OCI-LY1 (cell line): ENCODE results near the gene CDC34.

ENCODE experiments used
- H2AFZ ChIP-seq: fragments of 200-600 bp; sonication (generic), shearing (Covaris generic); 2 replicates; pipeline ENCODE4 v1.6.0; 2014; ENCODE audit warnings: antibody characterized with exemption, mild to moderate bottlenecking, low read length
- H3F3A ChIP-seq: fragments of 200-600 bp; sonication (generic), shearing (Covaris generic); 2 replicates; pipeline ENCODE4 v1.6.0; 2014; ENCODE audit warnings: mild to moderate bottlenecking, antibody characterized with exemption, low read length, moderate library complexity; ENCODE audit not compliant: insufficient read depth
- H3K27ac ChIP-seq: fragments of 200-600 bp; sonication (generic); 2 replicates; pipeline ENCODE4 v1.5.1; 2014; ENCODE audit warnings: low read length, mixed run types, mild to moderate bottlenecking, low read depth; ENCODE audit not compliant: poor library complexity, severe bottlenecking
- H3K27me3 ChIP-seq: fragments of 200-600 bp; sonication (generic); 2 replicates; pipeline ENCODE4 v1.6.0; 2014; ENCODE audit warnings: antibody characterized with exemption, mild to moderate bottlenecking, low read length, moderate library complexity; ENCODE audit not compliant: insufficient read depth
- H3K36me3 ChIP-seq: fragments of 200-600 bp; sonication (generic); 2 replicates; pipeline ENCODE4 v1.6.1; 2014; ENCODE audit warnings: mild to moderate bottlenecking, antibody characterized with exemption, low read length, moderate library complexity, mixed read lengths; ENCODE audit not compliant: insufficient read depth
- H3K4me1 ChIP-seq: fragments of 200-600 bp; sonication (generic); 2 replicates; pipeline ENCODE4 v1.5.1; 2014; ENCODE audit warnings: mild to moderate bottlenecking, low read length, moderate library complexity; ENCODE audit not compliant: insufficient read depth, severe bottlenecking
- H3K4me2 ChIP-seq: fragments of 200-600 bp; sonication (generic), shearing (Covaris generic); 2 replicates; pipeline ENCODE4 v1.6.1; 2014; ENCODE audit warnings: low read length
- H3K4me3 ChIP-seq: fragments of 200-600 bp; sonication (generic); 2 replicates; pipeline ENCODE4 v1.5.1; 2014; ENCODE audit warnings: low read length, low read depth, mild to moderate bottlenecking, mixed read lengths; ENCODE audit not compliant: poor library complexity, severe bottlenecking
- H3K79me2 ChIP-seq: fragments of 200-600 bp; shearing (Covaris generic); 2 replicates; pipeline ENCODE4 v1.6.1; 2016; ENCODE audit warnings: mixed run types, low read length, mixed read lengths; ENCODE audit not compliant: insufficient read depth
- H3K9ac ChIP-seq: fragments of 200-600 bp; sonication (generic), shearing (Covaris generic); 2 replicates; pipeline ENCODE4 v1.6.1; 2014; ENCODE audit warnings: mild to moderate bottlenecking, low read length, mixed read lengths
- H3K9me2 ChIP-seq: fragments of 200-600 bp; sonication (generic), shearing (Covaris generic); 2 replicates; pipeline ENCODE4 v1.6.1; 2014; ENCODE audit warnings: low read depth, mild to moderate bottlenecking, low read length, mixed read lengths
- H3K9me3 ChIP-seq: fragments of 200-600 bp; shearing (Covaris generic); 2 replicates; pipeline ENCODE4 v1.6.1; 2014; ENCODE audit warnings: low read length, mixed read lengths
- H4K20me1 ChIP-seq: fragments of 200-600 bp; sonication (generic), shearing (Covaris generic); 2 replicates; pipeline ENCODE4 v1.6.0; 2016; ENCODE audit warnings: mild to moderate bottlenecking, low read length; ENCODE audit not compliant: insufficient read depth
- EZH2 ChIP-seq: fragments of 200-600 bp; sonication (generic), shearing (Covaris generic); IDR thresholded peaks from 2 replicates; pipeline ENCODE4 v1.8.0; 2017; ENCODE audit warnings: borderline replicate concordance, mixed run types, mild to moderate bottlenecking, antibody characterized with exemption, low read length, moderate library complexity, mixed read lengths
- TF ChIP-seq, protein P1 (sequence below): fragments of 200-600 bp; sonication (generic), shearing (Covaris generic); IDR thresholded peaks from 2 replicates; pipeline ENCODE4 v1.5.1; 2017; ENCODE audit warnings: mild to moderate bottlenecking, antibody characterized with exemption, low read length, moderate library complexity, mixed read lengths

The CDC34 gene

DNA sequence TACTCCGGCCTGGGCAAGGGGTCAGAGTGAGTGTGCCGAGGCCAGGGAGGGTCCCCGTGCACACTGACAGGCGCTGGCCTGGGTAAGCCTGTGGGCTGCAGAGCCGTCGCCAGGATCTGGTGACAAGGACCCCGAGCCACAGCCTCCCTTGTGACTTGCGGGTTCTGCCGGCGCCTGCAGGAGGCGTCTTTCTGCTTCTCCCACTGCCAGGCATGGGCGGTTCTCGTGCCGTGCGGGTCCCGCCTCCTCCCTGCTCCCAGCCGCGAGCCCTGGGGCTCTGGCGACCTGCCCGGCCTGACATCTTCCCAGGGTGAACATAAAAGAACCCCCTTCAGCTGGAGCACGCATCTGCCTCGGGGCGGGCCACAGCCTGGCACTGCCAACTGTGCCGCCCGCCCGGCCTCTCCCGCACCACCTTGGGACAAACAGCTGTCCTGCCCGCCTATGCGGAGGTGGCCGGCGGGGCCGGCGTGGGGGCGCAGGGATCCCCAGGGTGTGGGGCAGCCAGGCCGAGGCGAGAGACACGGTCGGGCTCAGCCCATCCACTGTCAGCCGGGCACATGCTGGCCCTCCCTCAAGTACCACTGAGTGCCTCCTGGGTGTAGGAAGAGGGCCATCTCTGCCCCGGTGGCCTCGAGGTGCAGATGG is 56.7 kb downstream of the CDC34 start:
- Histone ChIP-seq H2AFZ (no peak overlapping the region), H3K27ac (no peak overlapping the region), H3K9me2 (no peaks in the 10 kb centered on the region), H3K27me3 (peaks cover 4% of the 10 kb centered on the region; the same call in 1 of the 2 replicates), H3K9ac (no peak overlapping the region), H3K9me3 (no peaks in the 10 kb centered on the region), H3K36me3 (peaks cover 4% of the 10 kb centered on the region), H3K79me2 (no peaks in the 10 kb centered on the region), H4K20me1 (no peaks in the 10 kb centered on the region), H3K4me3 (no peak overlapping the region), H3K4me1 (no peaks in the 10 kb centered on the region), H3K4me2 (no peak overlapping the region), H3F3A (no peaks in the 10 kb centered on the region)
- TF ChIP-seq, protein P1, sequence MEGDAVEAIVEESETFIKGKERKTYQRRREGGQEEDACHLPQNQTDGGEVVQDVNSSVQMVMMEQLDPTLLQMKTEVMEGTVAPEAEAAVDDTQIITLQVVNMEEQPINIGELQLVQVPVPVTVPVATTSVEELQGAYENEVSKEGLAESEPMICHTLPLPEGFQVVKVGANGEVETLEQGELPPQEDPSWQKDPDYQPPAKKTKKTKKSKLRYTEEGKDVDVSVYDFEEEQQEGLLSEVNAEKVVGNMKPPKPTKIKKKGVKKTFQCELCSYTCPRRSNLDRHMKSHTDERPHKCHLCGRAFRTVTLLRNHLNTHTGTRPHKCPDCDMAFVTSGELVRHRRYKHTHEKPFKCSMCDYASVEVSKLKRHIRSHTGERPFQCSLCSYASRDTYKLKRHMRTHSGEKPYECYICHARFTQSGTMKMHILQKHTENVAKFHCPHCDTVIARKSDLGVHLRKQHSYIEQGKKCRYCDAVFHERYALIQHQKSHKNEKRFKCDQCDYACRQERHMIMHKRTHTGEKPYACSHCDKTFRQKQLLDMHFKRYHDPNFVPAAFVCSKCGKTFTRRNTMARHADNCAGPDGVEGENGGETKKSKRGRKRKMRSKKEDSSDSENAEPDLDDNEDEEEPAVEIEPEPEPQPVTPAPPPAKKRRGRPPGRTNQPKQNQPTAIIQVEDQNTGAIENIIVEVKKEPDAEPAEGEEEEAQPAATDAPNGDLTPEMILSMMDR = peak; percentile 50
- TF ChIP-seq EZH2 = no peak

DNA sequence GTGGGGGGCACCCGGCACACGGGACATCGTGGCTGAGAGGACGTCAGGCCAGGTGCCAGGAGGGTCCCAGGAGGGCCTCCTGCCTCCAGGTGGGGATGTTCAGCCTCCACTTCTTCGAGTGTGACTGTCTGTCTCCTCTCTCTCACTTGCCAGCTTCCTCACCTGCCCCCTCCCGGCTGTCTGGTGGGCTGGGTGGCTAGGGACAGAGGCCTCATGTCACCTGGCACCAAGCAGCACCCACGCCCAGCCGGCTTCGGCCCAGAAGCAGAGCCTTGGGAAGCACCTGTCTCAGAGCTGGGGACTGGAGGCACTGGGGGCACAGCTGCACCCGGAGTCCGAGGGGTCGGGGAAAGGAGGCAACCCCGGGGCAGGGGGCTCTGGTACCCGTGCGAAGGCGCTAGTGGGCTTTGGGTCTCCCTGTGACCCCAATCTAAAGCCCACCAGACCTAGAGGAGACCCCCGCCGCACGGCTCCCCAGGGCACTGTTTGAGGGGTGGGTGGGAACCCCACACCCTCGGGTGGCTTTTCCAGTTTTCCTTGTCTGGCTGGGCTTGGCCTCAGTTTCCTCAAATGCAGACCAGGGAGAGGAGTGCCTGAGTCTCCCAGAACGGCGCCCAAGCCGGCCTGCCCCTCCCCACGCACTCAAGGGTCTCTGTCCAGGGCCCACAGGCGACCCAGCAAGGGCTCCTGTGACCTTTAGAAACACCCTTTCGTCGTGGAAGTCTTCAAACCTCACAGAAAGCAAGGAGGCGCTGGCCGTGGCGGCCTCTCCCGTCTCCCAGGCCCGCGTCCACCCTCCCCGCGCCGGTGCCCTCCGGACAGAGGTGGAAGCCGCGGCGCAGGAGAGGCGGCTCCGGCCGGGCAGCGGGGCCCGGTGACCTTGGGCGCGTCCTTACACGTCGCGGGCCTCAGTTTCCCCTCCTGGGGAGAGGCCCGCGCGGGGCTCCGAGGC is 57.5 kb downstream of the CDC34 start:
- Histone ChIP-seq H4K20me1 (no peaks in the 10 kb centered on the region), H3K79me2 (no peaks in the 10 kb centered on the region), H3K9ac (no peak overlapping the region), H3K4me1 (no peaks in the 10 kb centered on the region), H3K4me2 (no peak overlapping the region), H3K36me3 (no peaks in the 10 kb centered on the region), H3K9me2 (no peaks in the 10 kb centered on the region), H3K27me3 (peaks cover 4% of the 10 kb centered on the region; the same call in 1 of the 2 replicates), H3F3A (no peaks in the 10 kb centered on the region), H3K27ac (no peak overlapping the region), H3K9me3 (no peaks in the 10 kb centered on the region), H3K4me3 (no peak overlapping the region), H2AFZ (no peak overlapping the region)
- no peak for TF ChIP-seq EZH2
- TF ChIP-seq, protein P1 = no peak; the same call in 1 of the 2 replicates

DNA sequence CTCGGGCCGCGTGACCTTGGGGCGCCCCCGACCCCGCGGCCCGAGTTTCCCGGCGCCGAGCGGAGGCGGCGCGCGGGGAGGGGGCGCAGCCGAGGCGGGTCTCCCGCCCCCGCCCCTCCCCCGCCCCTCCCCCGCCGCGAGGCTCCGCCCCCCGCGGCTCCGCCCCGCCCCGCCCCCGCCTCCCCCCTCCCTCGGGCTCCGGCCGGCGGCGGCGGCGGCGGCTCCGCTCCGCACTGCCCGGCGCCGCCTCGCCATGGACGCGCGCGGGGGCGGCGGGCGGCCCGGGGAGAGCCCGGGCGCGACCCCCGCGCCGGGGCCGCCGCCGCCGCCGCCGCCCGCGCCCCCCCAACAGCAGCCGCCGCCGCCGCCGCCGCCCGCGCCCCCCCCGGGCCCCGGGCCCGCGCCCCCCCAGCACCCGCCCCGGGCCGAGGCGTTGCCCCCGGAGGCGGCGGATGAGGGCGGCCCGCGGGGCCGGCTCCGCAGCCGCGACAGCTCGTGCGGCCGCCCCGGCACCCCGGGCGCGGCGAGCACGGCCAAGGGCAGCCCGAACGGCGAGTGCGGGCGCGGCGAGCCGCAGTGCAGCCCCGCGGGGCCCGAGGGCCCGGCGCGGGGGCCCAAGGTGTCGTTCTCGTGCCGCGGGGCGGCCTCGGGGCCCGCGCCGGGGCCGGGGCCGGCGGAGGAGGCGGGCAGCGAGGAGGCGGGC is 58.3 kb downstream of the CDC34 start, which contains the start of gene HCN2:
Gene HCN2 (plus strand): TSS at position 189 of the 703 bp plus-strand sequence. CDS start 65 bp downstream, at position 254.
- Histone ChIP-seq H3K9me3 (no peaks in the 10 kb centered on the region), H3K4me2 (no peak within 1 kb of the TSS), H3K27me3 (peaks cover 4% of the 10 kb centered on the region; the same call in 1 of the 2 replicates), H4K20me1 (no peaks in the 10 kb centered on the region), H3K36me3 (no peaks in the 10 kb centered on the region), H3K9me2 (no peaks in the 10 kb centered on the region), H3K4me3 (no peak within 1 kb of the TSS), H2AFZ (no peak within 1 kb of the TSS), H3F3A (no peaks in the 10 kb centered on the region), H3K79me2 (no peaks in the 10 kb centered on the region), H3K9ac (no peak within 1 kb of the TSS), H3K4me1 (no peaks in the 10 kb centered on the region), H3K27ac (no peak within 1 kb of the TSS)
- TF ChIP-seq, protein P1 = no peak
- TF ChIP-seq EZH2 = no peak
